K562 (cell line): ENCODE measurements around the gene WNK1.

ENCODE experiments used
- JUN ChIP-seq, 2 experiments: sonication (generic) in 1 of 2; formaldehyde crosslinking in 1 of 2; IDR thresholded peaks; 2 replicates each; pipeline versions ENCODE4 v1.6.1 to v1.8.0; 2012 to 2022; ENCODE audit warnings: borderline replicate concordance in 2 of 2, mild to moderate bottlenecking in 2 of 2, improper control_type of control experiment in 1 of 2, low read depth in 1 of 2, low read length in 1 of 2, missing genetic modification reagents in 1 of 2
- SMAD1 ChIP-seq: fragments of 150-350 bp; IDR thresholded peaks from 2 replicates; pipeline ENCODE4 v1.6.1; 2014; ENCODE audit warnings: low read length, low read depth; ENCODE audit not compliant: partially characterized antibody
- TBL1XR1 ChIP-seq, 2 experiments: IDR thresholded peaks; 2 replicates each; pipeline ENCODE4 v1.6.1; 2012; ENCODE audit warnings: improper control_type of control experiment in 2 of 2, low read length in 2 of 2, mild to moderate bottlenecking in 1 of 2
- ZBTB8A ChIP-seq: fragments of 450-650 bp; IDR thresholded peaks from 2 replicates; pipeline ENCODE4 v1.6.1; 2018; ENCODE audit warnings: mild to moderate bottlenecking, moderate library complexity; ENCODE audit not compliant: partially characterized antibody

GRCh38 chr12:835754-836518, 83.6 kb downstream of the WNK1 start:
- no peak for TF ChIP-seq JUN (IDR thresholded peaks at IDR 0.05; ENCODE audit: borderline replicate concordance, low read depth, low read length)
- no peak for TF ChIP-seq JUN (CRISPR knock-in tag; IDR thresholded peaks at IDR 0.05; ENCODE audit: borderline replicate concordance)
- no peak for TF ChIP-seq ZBTB8A
- TF ChIP-seq SMAD1, result no peak
- TF ChIP-seq TBL1XR1 (IDR thresholded peaks at IDR 0.05; ENCODE audit: low read length in 2 of 2), result no peak
